ENCODE data around the gene LRRC71. TPM values are rescaled to one million over a fixed set of nuclear protein-coding genes. Genes with fewer than 3 reads are reported as not detected.

The LRRC71 gene
- total RNA-seq, 3 donors from 2014 or later, result not detected

DNA sequence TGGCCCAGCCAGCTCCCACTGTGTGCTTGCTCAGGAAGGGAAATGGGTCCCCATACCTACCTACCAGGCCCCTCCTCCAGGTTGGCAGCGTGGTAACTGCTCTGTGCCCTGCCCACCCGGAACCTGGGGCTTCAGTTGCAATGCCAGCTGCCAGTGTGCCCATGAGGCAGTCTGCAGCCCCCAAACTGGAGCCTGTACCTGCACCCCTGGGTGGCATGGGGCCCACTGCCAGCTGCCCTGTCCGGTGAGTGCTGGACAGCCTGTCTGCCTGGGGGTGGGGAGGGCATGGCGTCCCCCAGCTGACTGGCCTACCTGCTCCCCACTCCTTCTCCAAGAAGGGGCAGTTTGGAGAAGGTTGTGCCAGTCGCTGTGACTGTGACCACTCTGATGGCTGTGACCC lies 10.8 kb upstream of the LRRC71 start:
- intact Hi-C loops (cut with DNase I, micrococcal nuclease), result no loop called here
- no peak overlapping the region for H3K4me3 ChIP-seq
- no peaks in the 10 kb centered on the region for H3K36me3 ChIP-seq (ENCODE audit: low read depth)
- H3K9me3 ChIP-seq, result no peaks in the 10 kb centered on the region
- TF ChIP-seq, protein P1, sequence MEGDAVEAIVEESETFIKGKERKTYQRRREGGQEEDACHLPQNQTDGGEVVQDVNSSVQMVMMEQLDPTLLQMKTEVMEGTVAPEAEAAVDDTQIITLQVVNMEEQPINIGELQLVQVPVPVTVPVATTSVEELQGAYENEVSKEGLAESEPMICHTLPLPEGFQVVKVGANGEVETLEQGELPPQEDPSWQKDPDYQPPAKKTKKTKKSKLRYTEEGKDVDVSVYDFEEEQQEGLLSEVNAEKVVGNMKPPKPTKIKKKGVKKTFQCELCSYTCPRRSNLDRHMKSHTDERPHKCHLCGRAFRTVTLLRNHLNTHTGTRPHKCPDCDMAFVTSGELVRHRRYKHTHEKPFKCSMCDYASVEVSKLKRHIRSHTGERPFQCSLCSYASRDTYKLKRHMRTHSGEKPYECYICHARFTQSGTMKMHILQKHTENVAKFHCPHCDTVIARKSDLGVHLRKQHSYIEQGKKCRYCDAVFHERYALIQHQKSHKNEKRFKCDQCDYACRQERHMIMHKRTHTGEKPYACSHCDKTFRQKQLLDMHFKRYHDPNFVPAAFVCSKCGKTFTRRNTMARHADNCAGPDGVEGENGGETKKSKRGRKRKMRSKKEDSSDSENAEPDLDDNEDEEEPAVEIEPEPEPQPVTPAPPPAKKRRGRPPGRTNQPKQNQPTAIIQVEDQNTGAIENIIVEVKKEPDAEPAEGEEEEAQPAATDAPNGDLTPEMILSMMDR (IDR thresholded peaks at IDR 0.05), result no peak
- H3K4me1 ChIP-seq (ENCODE audit: low read depth), result peaks cover 12% of the 10 kb centered on the region
- DNase-seq (peak in 2 of 3 donors; percentile 17 to 46), ATAC-seq (no peak)

DNA sequence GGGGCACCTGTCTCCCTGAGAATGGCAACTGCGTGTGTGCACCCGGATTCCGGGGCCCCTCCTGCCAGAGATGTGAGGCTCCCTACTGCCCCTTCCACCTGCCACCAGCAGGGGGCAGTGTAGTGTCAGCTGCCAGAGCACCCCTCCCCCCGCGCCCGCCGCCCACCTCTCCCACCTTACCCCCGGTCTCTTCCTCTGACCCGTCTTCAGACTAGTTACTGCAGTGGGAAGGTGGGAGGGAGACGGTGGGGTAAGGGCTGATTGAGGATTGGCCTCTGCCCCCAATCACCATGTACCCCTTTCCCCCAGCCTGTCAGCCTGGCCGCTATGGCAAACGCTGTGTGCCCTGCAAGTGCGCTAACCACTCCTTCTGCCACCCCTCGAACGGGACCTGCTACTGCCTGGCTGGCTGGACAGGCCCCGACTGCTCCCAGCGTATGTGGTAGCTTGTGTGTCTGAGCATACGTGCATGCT lies 10.1 kb upstream of the LRRC71 start:
- H3K36me3 ChIP-seq (ENCODE audit: low read depth), result no peaks in the 10 kb centered on the region
- DNase-seq, result peak; percentile 53 to 66 (median 64)
- peak; percentile 65 for ATAC-seq
- H3K4me1 ChIP-seq (ENCODE audit: low read depth), result peaks cover 12% of the 10 kb centered on the region
- intact Hi-C loops (cut with DNase I, micrococcal nuclease), result no loop called here
- H3K4me3 ChIP-seq, result no peak overlapping the region
- no peaks in the 10 kb centered on the region for H3K9me3 ChIP-seq
- TF ChIP-seq, protein P1 (IDR thresholded peaks at IDR 0.05), result peak; percentile 72

DNA sequence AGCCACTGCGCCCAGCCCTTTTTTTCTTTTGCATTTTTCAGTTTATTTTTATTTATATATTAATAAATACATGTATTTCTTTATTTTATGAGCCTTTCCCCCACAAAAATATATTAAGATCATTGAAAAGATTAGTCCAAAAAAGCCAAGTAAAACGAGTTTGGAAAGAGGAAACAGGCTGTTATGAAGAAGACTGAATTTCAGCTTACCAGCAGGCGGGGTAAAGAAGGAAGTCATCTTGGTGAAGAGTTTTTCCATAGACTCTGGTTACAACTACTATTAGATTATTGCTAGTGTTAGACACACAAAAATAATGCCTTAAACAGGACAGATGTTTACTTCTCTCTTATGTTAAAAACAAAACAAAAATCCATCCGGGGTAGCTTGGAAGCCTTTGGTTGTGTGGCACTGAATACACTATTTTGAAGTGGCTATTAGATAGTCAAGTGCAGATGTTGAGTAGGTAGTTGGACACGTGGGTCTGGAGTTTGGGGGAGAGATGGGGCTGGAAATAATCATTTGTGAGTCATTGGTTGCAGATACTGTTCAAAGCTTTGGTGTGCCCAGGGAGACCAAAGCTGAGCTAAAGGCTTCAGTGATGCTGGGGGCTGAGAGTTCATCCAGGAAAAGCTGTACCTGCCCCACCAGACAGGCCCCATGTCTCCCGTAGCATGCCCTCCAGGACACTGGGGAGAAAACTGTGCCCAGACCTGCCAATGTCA lies 8.7 kb upstream of the LRRC71 start:
- peaks cover 12% of the 10 kb centered on the region for H3K4me1 ChIP-seq (ENCODE audit: low read depth)
- DNase-seq (peak in 1 of 3 donors; percentile 7), ATAC-seq (no peak)
- H3K36me3 ChIP-seq (ENCODE audit: low read depth), result no peaks in the 10 kb centered on the region
- TF ChIP-seq, protein P1 (IDR thresholded peaks at IDR 0.05), result no peak
- no peak overlapping the region for H3K4me3 ChIP-seq
- no peaks in the 10 kb centered on the region for H3K9me3 ChIP-seq
- intact Hi-C loops (cut with DNase I, micrococcal nuclease), result no loop called here

DNA sequence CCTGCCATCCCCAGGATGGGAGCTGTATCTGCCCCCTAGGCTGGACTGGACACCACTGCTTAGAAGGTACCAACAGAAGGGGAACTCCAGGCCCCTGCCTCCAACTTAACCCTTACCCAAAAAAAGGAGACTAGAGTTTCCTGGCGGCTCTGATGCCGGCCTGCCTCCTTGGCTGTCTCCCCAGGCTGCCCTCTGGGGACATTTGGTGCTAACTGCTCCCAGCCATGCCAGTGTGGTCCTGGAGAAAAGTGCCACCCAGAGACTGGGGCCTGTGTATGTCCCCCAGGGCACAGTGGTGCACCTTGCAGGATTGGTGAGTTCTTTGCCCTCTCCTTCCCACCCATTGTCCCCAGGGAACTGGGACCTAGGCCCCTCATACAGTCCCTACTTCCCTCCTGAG lies 8.1 kb upstream of the LRRC71 start:
- intact Hi-C loops (cut with DNase I, micrococcal nuclease), result no loop called here
- Histone ChIP-seq H3K36me3 (ENCODE audit: low read depth) (no peaks in the 10 kb centered on the region), H3K9me3 (no peaks in the 10 kb centered on the region), H3K4me1 (ENCODE audit: low read depth) (peaks cover 12% of the 10 kb centered on the region), H3K4me3 (no peak overlapping the region)
- TF ChIP-seq, protein P1 (IDR thresholded peaks at IDR 0.05), result no peak
- ATAC-seq (no peak), DNase-seq (peak in 2 of 3 donors; percentile 4 to 14)

DNA sequence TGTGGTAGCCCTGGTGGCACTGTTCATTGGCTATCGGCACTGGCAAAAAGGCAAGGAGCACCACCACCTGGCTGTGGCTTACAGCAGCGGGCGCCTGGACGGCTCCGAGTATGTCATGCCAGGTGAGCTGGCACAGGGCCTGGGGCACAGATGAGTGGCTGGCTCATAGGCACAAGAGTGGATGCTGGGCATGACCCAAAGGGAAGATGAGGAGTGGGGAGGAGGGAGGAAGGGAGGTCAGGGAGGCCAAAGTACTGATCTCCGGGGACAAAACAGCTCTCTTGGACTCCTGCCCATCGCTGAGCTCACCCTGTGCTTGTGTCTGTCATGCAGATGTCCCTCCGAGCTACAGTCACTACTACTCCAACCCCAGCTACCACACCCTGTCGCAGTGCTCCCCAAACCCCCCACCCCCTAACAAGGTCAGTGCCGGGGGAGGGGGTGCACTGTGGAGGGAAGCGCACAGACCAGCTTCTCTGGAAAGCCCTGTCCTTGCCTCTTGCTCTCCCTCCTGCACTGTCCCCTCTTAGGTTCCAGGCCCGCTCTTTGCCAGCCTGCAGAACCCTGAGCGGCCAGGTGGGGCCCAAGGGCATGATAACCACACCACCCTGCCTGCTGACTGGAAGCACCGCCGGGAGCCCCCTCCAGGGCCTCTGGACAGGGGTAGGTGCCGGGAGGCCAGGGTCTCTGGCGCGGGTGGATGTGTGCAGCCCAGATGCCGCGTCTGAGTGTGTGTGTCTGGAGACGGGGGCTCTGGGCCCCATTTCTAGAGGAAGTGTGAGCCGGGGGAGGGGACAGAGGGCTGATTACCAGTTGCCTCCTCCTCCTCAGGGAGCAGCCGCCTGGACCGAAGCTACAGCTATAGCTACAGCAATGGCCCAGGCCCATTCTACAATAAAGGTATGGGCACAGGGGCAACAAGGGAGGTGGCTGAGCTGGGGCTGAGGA lies 7.3 kb upstream of the LRRC71 start:
- DNase-seq (peak in 2 of 3 donors; percentile 20 to 36), ATAC-seq (no peak)
- Histone ChIP-seq H3K9me3 (no peaks in the 10 kb centered on the region), H3K4me3 (no peak overlapping the region), H3K4me1 (ENCODE audit: low read depth) (peaks cover 7% of the 10 kb centered on the region), H3K36me3 (ENCODE audit: low read depth) (no peaks in the 10 kb centered on the region)
- TF ChIP-seq, protein P1 (IDR thresholded peaks at IDR 0.05), result no peak
- intact Hi-C loops (cut with DNase I, micrococcal nuclease), result no loop called here
